GM19455 (cell line): Measurements from ENCODE around the gene CASP12.

Source experiments
- ATAC-seq: cut with Tn5 transposase; IDR thresholded peaks from one replicate; pipeline ENCODE4 v1.9.1; 2021; ENCODE audit not compliant: unreplicated experiment

CASP12 gene

GRCh38 chr11:104841185-104841584 is 57.1 kb downstream of the CASP12 start:
- no peak for ATAC-seq

GRCh38 chr11:104837969-104838639 is 60.2 kb downstream of the CASP12 start:
- ATAC-seq = no peak

DNA sequence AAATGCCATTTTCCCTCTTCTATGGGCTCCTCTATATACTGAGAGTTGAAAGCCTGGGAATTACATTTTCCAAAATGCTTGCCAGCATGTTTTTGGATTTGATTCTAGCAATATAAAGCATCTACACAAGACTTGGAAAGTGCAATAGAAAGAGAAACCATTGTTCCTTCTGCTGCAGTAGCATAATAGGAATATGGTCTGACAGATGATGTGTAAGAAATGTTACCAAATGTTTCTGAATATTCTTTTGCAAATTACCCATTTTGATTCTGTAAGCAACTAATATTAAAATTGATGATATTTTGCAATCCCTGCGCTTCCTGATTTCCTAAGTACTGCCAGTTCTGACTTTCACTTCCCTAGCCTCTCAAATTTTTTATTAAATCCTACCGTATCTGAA is 61.6 kb downstream of the CASP12 start:
- no peak for ATAC-seq
